Muscle of leg (tissue), 11 donors: ENCODE measurements around the gene DLG2. TPM values are rescaled to one million over a fixed set of nuclear protein-coding genes. Genes with fewer than 3 reads are reported as not detected.
"Not testable (repeated sequence)": the region's sequence is repeated elsewhere in the genome, so short reads cannot be mapped to it uniquely, and the experiment has no call there.

Experiments
- DNase-seq: peaks from one replicate; pipeline ENCODE4 v3.0.0; 2013
- H3K27ac ChIP-seq: one replicate; pipeline ENCODE4 v1.5.1; 2013; ENCODE audit warnings: mild to moderate bottlenecking, low read length, control low read depth
- H3K27me3 ChIP-seq: one replicate; pipeline ENCODE4 v1.6.1; 2013; ENCODE audit warnings: low read length; ENCODE audit not compliant: control insufficient read depth, insufficient read depth
- H3K36me3 ChIP-seq: one replicate; pipeline ENCODE4 v1.6.1; 2013; ENCODE audit warnings: low read length; ENCODE audit not compliant: control insufficient read depth, insufficient read depth
- H3K4me1 ChIP-seq: one replicate; pipeline ENCODE4 v1.6.1; 2013; ENCODE audit warnings: low read length; ENCODE audit not compliant: control insufficient read depth, insufficient read depth
- H3K4me3 ChIP-seq: one replicate; pipeline ENCODE4 v1.5.1; 2013; ENCODE audit warnings: low read length, control low read depth
- H3K9me3 ChIP-seq: replicated peaks from 2 replicates; pipeline ENCODE4 v1.6.1; 2013; ENCODE audit warnings: low read depth, low read length; ENCODE audit not compliant: control insufficient read depth
- WGBS: methylation state at CpG from one replicate; pipeline ENCODE4 v1.1.5; 2013; ENCODE audit warnings: missing lambda C conversion rate; ENCODE audit not compliant: insufficient coverage; 5-methylcytosine and 5-hydroxymethylcytosine counted together
- polyA plus RNA-seq, 8 donors: library from polyadenylated mRNA; unstranded; fragments of 120-200 nt; gene quantifications; one replicate each; pipeline versions ENCODE4 v1.2.1 to v1.2.3, GENCODE V29; 2013; ENCODE audit warnings: inconsistent platforms in 1 of 8, low replicate concordance in 1 of 8; ENCODE audit not compliant: insufficient read length in 8 of 8, insufficient read depth in 1 of 8
- total RNA-seq: library from RNA; stranded (reverse); fragments of 120-200 nt; gene quantifications from one replicate; pipeline ENCODE4 v1.2.4, GENCODE V29; 2013

Gene DLG2
- total and polyA plus RNA-seq, 9 donors: 6.4 to 19.3 (median 11.0) TPM

- Histone ChIP-seq H3K4me1 (no peaks in the 10 kb centered on the region), H3K27me3 (no peaks in the 10 kb centered on the region), H3K36me3 (no peaks in the 10 kb centered on the region), H3K27ac (no peak overlapping the region), H3K9me3 (no peaks in the 10 kb centered on the region), H3K4me3 (no peak overlapping the region)
- no peak for DNase-seq
- no CpG with 5 or more reads among the region's 1 CpG for WGBS
Observed at GRCh38 chr11:83454674-83455073, 2172.5 kb downstream of the DLG2 start.

DNA sequence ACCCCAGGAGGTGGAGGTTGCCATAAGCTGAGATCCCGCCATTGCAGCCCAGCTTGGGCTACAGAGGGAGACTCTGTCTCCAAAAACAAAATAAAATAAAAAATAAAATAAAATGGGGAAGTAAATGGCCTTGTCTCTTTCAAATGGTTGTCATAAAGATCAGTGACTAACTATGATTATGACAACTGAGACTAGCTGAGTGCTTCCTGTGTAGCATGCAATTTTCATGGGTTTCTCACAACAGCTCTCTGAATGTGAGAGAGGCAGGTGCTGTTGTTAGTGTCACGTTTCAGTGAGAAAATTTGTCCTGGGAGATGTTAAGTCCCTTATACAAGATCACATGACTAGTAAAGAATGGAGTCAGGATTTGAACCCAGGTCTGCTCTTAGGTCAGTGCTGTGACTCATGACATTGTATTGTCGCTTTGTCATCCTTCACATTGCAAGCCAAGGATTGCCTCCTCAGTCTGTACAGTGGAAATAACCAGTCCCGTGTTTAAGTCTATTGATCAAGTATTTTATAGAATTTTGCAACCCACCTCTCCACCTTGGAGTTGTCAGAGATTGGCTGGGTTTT lies 2177.7 kb downstream of the DLG2 start:
- H3K27me3 ChIP-seq: no peaks in the 10 kb centered on the region
- H3K36me3 ChIP-seq: no peaks in the 10 kb centered on the region
- no CpG with 5 or more reads among the region's 4 CpGs for WGBS
- H3K27ac ChIP-seq: no peak overlapping the region
- H3K9me3 ChIP-seq: no peaks in the 10 kb centered on the region
- no peak for DNase-seq
- H3K4me1 ChIP-seq: no peaks in the 10 kb centered on the region
- no peak overlapping the region for H3K4me3 ChIP-seq

DNA sequence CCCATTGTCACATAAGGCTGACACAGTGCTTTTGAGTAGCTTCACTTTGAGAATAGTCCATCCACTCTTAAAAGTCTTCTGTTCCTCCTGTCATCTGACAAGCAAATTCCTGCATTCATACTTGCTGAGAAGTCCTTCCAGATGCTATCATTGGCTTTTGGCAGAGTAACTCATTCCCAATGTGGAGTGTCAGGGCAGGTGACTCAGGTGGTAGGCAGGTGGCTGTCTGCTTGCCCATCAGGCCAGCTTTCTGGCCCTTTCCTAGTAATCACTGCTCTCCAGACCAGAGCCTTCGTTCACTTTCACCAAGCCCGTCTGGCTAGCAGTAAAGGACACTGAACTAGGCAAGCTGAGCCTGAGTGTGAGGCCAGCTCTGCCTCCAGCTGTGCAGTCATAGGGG lies 2178.5 kb downstream of the DLG2 start:
- H3K4me1 ChIP-seq: no peaks in the 10 kb centered on the region
- DNase-seq: no peak

DNA sequence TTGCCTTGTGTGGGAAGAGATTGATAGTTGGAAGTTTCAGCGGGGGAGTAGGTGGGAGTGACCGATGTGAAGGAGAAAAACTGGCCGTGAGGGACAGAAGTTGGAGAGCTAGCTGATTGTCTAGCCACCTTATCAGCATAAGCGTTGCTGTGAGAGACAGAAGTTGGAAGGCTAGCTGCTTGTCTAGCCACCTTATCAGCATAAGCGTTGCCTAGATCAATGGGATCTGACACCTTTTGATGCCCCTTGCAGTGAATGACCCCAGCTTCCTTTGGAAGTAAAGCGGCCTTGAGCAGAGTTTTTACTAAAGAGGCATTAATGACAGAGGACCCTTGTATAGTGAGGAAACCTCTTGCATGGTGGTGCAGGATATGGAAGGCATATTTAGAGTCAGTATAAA lies 2183.3 kb downstream of the DLG2 start:
- DNase-seq, H3K36me3 ChIP-seq, H3K27me3 ChIP-seq, H3K27ac ChIP-seq, H3K4me3 ChIP-seq, H3K9me3 ChIP-seq, H3K4me1 ChIP-seq: not testable (repeated sequence)
- 75% methylated on average over 6 of the region's 6 CpGs for WGBS

More for the DNA sequence above, 2178.5 kb downstream of the DLG2 start:
- Histone ChIP-seq H3K27me3 (no peaks in the 10 kb centered on the region), H3K9me3 (no peaks in the 10 kb centered on the region), H3K4me3 (no peak overlapping the region), H3K27ac (no peak overlapping the region), H3K36me3 (no peaks in the 10 kb centered on the region)
- 90% methylated on average over 2 of the region's 2 CpGs for WGBS

DNA sequence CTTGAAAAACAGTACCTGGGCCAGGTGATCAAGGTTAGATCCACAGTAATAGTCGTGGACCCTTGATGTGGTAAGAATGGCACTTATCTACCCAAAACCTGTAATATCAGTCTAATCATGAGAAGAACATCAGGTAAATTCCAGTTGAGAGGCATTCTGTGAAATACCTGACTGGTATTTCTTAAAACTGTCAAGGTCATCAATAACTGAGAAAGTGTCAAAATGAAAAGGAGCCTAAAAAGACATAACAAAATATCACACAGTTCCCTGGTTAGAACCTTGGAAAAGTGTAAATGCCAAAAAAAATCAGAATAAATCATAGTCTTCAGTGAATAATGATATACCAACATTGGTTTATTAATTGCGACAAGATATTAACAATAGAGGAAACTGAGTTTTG lies 2185.5 kb downstream of the DLG2 start:
- H3K36me3 ChIP-seq: no peaks in the 10 kb centered on the region
- no peaks in the 10 kb centered on the region for H3K9me3 ChIP-seq

DNA sequence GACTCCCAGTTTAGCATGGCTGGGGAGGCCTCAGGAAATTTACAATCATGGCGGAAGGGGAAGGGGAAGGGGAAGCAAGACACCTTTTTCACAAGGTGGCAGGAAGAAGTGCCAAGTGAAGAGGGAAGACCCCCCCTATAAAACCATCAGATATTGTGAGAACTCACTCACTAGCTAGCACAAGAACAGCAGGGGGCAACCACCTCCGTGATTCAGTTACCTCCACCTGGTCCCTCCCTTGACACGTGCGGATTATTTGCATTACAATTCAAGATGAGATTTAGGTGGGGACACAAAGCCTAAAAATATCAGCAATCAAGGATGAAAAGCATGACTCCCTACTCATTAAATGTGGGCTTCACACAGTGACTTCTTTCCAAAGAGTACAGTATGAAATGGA lies 2186.0 kb downstream of the DLG2 start:
- Histone ChIP-seq H3K4me1 (no peaks in the 10 kb centered on the region), H3K36me3 (no peaks in the 10 kb centered on the region)

More for the DNA sequence above, 2185.5 kb downstream of the DLG2 start:
- Histone ChIP-seq H3K27ac (no peak overlapping the region), H3K4me3 (no peak overlapping the region), H3K27me3 (no peaks in the 10 kb centered on the region), H3K4me1 (no peaks in the 10 kb centered on the region)
- WGBS: no CpG with 5 or more reads among the region's 2 CpGs
- no peak for DNase-seq

GRCh38 chr11:83438438-83438837 lies 2188.7 kb downstream of the DLG2 start:
- no peak for DNase-seq
- 75% methylated on average over 1 of the region's 2 CpGs for WGBS
- H3K4me1 ChIP-seq: no peaks in the 10 kb centered on the region
- H3K4me3 ChIP-seq: no peak overlapping the region
- no peak overlapping the region for H3K27ac ChIP-seq
- no peaks in the 10 kb centered on the region for H3K9me3 ChIP-seq
- no peaks in the 10 kb centered on the region for H3K36me3 ChIP-seq
- no peaks in the 10 kb centered on the region for H3K27me3 ChIP-seq

More for the DNA sequence above, 2186.0 kb downstream of the DLG2 start:
- 61% methylated on average over 3 of the region's 4 CpGs for WGBS
- H3K4me3 ChIP-seq: no peak overlapping the region
- no peak overlapping the region for H3K27ac ChIP-seq
- H3K9me3 ChIP-seq: no peaks in the 10 kb centered on the region
- H3K27me3 ChIP-seq: no peaks in the 10 kb centered on the region
- no peak for DNase-seq

GRCh38 chr11:83437939-83438338 lies 2189.2 kb downstream of the DLG2 start:
- no peak overlapping the region for H3K27ac ChIP-seq
- H3K36me3 ChIP-seq: no peaks in the 10 kb centered on the region
- no peaks in the 10 kb centered on the region for H3K9me3 ChIP-seq
- no peaks in the 10 kb centered on the region for H3K4me1 ChIP-seq
- H3K27me3 ChIP-seq: no peaks in the 10 kb centered on the region
- 0% methylated on average over 1 of the region's 4 CpGs for WGBS
- no peak for DNase-seq
- H3K4me3 ChIP-seq: no peak overlapping the region

- no peaks in the 10 kb centered on the region for H3K9me3 ChIP-seq
- H3K36me3 ChIP-seq: no peaks in the 10 kb centered on the region
- no peaks in the 10 kb centered on the region for H3K4me1 ChIP-seq
- no peak overlapping the region for H3K27ac ChIP-seq
- DNase-seq: no peak
- 93% methylated on average over 3 of the region's 3 CpGs for WGBS
- no peaks in the 10 kb centered on the region for H3K27me3 ChIP-seq
- no peak overlapping the region for H3K4me3 ChIP-seq
Observed at GRCh38 chr11:83436855-83437254, 2190.3 kb downstream of the DLG2 start.

GRCh38 chr11:83434812-83435211 lies 2192.3 kb downstream of the DLG2 start:
- H3K27ac ChIP-seq: not testable (repeated sequence)
- 58% methylated on average over 4 of the region's 6 CpGs for WGBS

GRCh38 chr11:83427943-83428342 lies 2199.2 kb downstream of the DLG2 start:
- no peaks in the 10 kb centered on the region for H3K36me3 ChIP-seq
- no peak overlapping the region for H3K27ac ChIP-seq
- no CpG with 5 or more reads among the region's 2 CpGs for WGBS
- H3K9me3 ChIP-seq: no peaks in the 10 kb centered on the region
- H3K27me3 ChIP-seq: no peaks in the 10 kb centered on the region
- no peaks in the 10 kb centered on the region for H3K4me1 ChIP-seq
- H3K4me3 ChIP-seq: no peak overlapping the region
- peak; percentile 74 for DNase-seq

More at GRCh38 chr11:83434812-83435211, 2192.3 kb downstream of the DLG2 start:
- H3K9me3 ChIP-seq, DNase-seq, H3K36me3 ChIP-seq, H3K4me1 ChIP-seq, H3K27me3 ChIP-seq, H3K4me3 ChIP-seq: not testable (repeated sequence)
